Stimulated activated CD4-positive, alpha-beta T cell treated with anti-CD3 and anti-CD28 coated beads, Interleukin-15, amount 100 ng/mL, for 24 hours (primary cell): Measurements from ENCODE around the gene ANKRD28.

Experiments
- DNase-seq: peaks from one replicate; pipeline ENCODE4 v3.0.0-alpha.2; 2020

Gene ANKRD28

DNA sequence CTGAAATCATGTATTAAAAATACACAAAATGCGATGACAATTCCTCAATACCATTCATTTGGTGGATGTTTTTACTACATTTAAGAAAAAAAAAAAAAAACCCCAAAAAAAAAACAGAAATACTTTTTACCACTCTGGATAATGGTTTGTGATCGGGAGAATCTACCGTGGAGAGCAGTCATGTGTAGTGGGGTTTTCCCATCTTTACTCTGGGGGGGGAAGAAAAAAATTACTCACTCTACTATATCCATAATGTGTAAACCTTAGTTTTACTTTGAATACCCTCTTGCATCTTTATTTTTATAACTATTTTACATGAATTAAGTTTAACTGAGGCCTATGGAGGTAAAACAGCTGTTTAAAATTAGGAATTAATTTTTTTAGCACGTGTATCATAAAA, 83.3 kb downstream of the ANKRD28 start:
- DNase-seq: no peak

DNA sequence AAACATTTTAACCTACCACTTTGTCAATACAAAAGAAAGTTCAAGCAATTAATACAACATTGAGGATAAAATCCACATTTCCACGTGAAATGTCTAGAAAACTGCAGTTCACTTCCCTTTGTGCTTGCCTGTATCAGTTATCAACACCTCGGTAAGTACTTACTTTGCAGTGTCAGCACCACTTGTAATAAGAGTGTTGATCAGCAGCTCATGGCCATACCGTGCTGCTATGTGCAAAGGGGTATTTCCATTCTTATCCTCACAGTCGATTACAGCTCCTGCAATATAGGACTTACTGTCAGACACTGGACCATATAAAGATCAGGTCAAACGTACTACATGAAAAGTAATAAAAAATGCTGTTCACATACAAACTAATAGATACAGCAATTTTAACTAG, 84.4 kb downstream of the ANKRD28 start:
- no peak for DNase-seq

DNA sequence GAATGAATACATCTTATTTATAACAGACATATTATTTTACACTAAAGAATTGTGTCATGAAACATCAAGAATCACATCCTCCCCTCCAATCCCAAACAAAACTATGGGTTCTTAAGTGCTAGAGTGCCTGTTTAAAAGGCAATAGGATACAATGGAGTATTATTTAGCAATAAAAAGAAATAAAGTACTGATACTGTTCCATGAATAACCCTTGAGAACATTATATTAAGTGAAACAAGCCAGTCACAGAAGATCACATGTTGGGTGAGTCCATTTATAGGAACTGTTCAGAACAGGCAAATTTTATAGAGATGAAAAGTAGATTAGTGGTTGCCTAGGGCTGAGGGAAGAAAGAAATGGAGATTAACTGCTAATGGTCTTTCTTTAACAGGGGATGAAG, 86.5 kb downstream of the ANKRD28 start:
- DNase-seq: no peak

DNA sequence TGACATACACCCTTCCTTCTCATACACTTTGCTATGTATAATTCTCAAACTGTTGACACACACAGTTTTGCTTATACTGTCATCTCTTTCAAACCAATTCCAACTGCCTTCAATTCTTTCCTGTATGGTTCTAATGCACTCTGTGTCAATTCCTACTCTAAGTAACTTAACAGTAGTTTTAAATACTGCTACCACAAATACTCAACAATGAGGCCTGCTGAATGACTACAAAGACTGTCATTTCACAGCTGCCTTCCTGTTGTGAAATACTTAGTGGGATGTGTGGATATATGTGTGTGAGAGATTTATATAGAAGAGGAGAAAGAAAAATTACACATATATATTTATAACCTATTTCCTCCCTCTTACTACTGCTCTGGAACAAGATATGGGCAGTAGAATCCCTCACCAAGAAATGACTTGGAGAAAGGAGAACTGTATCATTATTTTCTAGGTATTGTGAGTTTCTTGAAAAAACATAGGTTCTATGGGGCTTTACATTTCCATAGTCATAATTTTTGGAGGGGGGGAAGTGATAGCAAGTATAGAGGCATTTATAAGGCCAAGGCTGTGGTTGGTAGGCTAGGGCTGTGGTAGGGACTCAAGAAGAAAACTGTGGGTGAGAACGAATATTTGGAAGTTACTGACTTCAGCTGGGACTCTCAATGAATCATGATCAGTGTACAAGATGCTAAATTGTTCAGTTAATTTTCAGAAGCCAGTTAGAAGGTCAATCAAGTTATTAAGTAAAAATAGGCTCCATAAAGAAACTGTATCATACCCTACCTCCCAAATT, 88.7 kb downstream of the ANKRD28 start:
- no peak for DNase-seq

DNA sequence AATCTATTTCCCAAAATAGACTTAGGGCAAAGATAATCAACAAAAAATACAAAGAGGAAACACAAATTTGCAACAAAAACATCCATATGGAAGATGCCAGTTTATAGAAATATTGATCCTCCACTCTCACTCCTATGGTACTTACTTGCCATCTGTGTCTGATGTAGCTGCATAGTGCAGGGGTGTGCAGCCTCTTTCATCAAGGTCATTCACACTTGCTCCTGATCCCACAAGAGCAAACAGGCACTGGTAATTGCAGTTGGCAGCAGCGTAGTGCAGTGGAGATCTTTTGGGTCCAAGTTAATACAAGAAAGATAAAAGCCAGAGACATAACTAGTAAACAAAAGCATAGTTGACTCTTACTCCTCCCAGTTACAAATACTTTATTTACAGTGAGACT, 90.0 kb downstream of the ANKRD28 start:
- no peak for DNase-seq

DNA sequence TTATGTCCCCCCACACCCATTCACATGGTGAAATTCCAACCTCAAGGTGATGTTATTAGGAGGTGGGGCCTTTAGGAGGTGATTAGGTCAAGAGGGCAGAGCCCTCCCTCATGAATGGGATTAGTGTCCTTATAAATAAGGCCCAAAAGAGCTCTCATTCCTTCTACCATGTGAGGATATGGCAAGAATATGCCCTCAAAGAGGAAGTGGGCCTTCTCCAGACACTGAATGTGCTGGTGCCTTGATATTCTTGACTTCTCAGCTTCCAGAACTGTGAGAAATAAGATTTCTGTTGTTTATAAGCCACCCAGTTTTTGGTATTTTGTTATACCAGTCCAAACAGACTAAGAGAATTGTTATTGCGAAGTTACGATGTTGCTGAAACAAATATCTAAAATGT, 94.4 kb downstream of the ANKRD28 start:
- no peak for DNase-seq

GRCh38 chr3:15694628-15695027, 103.2 kb downstream of the ANKRD28 start:
- DNase-seq: no peak

DNA sequence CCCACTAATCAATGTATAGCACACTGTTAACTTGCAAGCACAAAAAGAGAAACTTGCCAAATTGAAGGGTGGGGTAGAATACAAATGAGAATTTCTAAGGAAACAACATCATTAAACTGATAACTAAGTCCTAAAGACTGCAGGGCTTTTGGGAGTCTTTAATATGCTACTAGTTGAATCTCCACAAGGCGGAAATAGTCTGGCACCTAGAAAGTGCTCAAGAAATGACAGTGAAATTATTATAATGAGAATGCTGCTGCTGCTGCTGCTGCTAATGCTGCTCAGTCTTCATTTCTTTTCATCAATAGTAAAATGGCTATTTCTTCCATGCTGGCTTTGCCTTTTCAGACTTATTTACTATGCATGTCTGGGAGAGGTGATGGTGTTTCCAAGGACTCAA, 104.4 kb downstream of the ANKRD28 start:
- DNase-seq: no peak

- no peak for DNase-seq
Observed at GRCh38 chr3:15690748-15691147, 107.0 kb downstream of the ANKRD28 start.

DNA sequence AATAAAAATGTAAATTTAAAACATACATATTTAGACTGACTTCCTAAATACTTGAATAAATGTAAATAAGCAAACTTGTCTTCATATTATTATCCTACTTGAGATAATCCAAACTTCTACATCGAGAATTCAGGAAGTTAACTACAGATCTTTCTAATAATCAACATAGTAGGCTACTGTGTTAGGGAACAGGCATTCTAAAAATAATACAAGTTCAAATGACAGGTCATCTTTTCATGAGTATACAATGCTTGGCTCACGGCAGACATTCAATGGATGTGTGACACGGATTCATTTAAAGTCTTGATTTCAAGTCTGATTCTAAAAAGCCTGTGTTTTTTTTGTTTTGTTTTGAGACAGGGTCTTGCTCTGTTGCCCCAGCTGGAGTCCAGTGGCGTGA, 107.5 kb downstream of the ANKRD28 start:
- DNase-seq: no peak

GRCh38 chr3:15685927-15686326, 111.9 kb downstream of the ANKRD28 start:
- no peak for DNase-seq

GRCh38 chr3:15683253-15683652, 114.5 kb downstream of the ANKRD28 start:
- no peak for DNase-seq

- no peak for DNase-seq
Observed at GRCh38 chr3:15682561-15683185, 115.1 kb downstream of the ANKRD28 start.

- DNase-seq: no peak
Observed at GRCh38 chr3:15681668-15682067, 116.1 kb downstream of the ANKRD28 start.

- DNase-seq: no peak
Observed at GRCh38 chr3:15679306-15679705, 118.5 kb downstream of the ANKRD28 start.

DNA sequence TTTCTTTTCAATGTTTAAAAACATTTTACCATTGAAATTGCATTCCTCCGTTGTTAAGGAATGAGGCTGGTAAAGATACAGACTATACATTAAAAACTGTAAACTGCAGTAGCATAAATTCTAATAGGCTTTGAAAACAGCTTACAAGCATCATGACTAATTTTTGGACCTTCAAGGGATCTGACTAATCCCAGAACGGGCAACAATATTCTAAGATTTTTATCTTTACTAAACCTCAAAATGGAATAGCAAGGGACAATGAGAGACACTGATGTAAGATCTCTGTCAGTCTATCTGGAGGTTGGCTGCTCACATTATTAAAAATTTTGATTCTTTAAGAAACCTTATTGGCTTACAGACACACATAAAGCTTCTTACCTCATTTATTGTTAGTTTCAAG, 121.5 kb downstream of the ANKRD28 start:
- DNase-seq: no peak

DNA sequence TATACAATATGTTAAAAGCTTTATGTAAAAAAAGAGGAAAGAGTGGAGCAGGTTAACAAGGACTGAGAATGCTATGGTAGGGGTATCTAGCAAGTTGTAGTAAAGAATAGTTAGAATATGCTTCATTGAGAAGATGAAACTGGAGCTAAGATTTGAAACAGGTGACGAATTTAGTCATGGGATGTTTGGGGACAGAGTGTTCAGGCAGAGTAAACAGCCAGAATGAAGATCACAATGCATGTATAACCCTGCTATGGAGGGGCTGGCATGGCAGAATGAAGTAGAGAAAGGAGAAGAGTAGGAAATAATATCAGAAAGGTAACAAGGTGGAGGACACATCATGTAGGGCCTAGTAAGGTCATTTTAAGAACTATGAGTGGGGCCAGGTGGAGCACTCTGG, 124.2 kb downstream of the ANKRD28 start:
- no peak for DNase-seq

GRCh38 chr3:15667484-15667883, 130.3 kb downstream of the ANKRD28 start:
- peak; percentile 22 for DNase-seq

DNA sequence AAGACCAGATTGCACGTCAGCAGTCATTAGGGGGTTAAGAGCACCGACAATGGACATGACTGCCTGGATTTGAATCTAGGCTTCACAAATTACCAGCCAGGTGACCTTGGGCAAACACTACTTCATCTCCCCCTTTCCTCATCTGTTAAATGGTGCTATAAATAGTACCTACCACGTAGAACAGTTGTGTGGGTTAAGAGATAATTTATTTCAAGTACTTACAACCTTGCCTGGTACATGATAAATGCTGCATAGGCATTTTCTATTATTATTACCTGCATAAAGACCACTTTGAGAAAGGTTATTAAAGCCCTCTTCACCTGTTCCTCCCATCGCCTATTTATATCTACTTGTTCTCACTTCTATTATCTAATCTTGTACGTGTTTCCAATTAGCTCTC, 131.5 kb downstream of the ANKRD28 start:
- DNase-seq: no peak

DNA sequence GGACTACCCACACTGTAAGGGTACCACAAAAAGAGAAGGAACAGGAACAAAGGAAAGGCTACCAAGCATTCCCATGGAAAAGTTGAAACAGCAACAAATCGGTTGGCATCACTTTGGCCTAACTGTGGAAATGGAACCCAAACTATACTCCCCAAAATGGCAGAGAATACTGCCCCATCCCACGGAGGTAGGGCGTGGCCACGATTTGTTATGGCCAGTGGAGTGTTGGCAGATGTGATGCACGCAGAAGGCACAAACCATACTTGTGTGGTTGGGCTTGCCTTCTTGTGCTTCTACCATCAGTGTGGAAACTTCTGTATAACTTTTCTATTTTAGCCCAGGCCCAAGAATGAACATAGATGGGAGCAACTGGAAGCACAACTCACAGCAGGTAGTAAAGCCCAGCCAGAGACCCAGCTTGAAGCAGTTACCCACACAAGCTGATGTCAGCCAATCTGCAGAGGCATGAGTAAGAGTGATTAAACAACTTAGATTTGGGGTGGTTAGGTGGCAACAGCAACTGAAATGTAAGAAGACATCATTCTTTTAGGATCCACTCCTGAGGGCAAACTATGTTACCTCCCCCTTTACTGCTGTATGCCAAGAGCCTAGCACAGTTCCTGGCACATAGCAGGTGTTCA, 132.1 kb downstream of the ANKRD28 start:
- DNase-seq: no peak

- DNase-seq: no peak
Observed at GRCh38 chr3:15664144-15664543, 133.6 kb downstream of the ANKRD28 start.

DNA sequence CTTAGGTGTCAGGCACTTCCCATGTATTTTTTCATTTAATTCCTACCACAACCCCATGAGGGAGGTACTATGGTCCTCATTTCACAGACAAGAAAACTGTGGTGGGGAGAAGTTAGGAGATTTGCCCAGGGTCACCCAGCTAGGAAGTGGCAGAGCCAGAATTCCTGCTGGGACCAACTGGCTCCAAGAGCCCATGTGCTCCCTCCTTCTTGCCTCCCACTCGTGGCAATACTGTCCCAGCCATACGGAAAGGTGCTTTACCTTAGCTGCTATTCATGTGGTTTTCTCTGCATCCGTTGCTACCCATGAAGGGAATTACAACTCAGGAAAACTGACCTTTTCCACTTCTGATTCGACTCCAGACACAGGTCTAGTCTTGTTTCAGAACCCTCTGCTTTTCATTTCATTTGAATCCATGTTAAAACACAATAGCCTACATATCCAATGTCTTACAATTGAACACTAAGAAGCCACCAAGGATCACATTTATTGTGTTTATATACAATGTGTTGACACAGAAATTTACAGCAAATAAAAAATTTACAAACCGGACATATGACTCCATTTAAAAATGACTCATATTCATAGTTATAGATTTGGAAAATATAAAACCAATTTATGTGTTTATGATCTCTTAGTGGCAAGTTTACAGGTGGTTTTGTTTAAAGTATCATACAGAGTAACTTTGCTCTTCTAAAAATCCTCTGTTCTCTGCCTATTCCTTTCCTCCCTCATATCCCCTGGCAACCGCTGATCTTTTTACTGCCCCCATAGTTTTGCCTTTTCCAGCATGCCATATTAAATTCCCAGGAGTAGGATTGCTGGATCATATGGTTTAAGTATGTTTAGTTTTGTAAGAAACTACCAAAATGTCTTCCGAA, 137.5 kb downstream of the ANKRD28 start:
- DNase-seq: no peak

DNA sequence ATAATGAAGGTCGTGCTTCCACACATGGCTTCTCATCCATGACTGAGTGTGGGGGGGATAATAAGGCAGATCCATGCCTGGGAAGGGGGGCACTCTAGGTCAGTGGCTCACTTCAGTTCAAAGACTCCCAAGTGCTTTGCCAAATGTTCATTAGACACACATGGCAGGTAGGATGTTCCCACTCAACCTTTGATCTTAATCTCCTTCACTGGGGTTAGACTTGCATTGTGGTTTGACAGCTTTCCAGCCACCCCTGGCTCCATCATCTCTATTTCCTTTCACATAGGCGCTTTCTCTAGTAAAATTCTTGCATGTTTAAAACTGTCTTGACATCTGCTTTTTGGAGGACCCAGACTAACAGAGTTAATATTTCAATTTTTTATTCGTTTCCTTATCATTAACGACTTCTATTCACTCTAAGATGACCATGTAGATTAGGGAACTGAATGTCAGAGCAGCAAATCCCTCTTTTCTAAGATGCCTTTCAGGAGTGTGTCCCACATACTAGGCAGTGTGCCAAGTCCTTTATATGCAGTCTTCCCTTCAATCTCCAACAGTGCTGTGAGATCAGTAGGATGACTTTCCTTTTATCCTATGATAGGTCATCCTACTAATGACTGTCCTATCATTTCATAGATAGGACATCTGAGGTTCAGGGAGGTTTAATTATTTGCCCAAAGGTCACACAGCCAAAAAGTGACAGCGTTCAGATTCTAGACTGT, 138.4 kb downstream of the ANKRD28 start:
- no peak for DNase-seq
